Measurements from ENCODE around the gene STARD10. TPM values are rescaled to one million over a fixed set of nuclear protein-coding genes. Genes with fewer than 3 reads are reported as not detected.

The STARD10 gene
- total RNA-seq, 1 donor from 2014 or later, result 42.3 TPM

DNA sequence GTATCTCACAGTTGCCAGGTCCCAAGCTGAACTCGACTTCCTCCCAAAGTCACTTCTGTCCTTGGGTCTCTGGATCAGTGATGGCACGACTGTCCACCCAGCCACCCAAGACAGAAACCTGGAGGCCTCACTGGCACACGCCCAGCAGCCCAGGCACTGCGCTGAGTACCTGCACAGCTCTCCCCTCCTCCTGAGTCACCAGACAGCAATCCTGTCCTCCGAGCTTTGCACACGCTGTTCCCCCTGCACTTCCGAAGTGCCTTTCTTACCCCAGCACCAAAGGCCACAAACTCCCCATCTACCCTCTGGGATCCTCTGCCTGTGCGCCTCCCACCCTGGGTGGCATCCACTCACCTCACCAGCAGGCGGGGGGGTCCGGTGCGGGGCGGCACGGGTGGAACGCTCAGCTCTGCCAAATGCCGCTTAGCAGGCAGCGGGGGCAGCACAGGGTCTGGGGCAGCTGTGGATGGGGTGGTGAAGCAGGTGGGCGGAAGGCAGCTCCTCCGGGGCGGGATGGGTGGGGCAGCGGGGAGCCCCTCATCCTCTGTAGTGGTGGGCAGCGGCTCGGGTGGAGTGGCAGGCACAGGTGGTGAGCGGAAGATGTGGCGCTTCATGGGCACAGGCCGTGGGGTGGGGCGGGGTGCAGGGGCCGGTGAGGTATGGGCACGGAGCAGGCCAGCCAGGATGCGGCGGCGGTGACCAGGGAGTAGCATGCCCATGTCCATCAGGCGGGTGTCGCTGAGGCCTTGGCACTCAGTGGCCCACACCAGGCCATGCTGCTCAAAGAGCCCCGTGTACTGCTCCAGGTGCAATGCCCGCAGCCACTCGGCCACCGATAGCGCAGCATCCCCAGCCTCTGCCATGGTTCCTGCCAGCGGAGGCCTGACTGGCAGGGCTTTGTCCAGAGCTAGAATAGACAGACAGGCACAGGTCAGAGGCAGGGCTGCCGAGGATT, 67.3 kb downstream of the STARD10 start:
- DNase-seq (ENCODE audit: low read depth, low spot score), result no peak

DNA sequence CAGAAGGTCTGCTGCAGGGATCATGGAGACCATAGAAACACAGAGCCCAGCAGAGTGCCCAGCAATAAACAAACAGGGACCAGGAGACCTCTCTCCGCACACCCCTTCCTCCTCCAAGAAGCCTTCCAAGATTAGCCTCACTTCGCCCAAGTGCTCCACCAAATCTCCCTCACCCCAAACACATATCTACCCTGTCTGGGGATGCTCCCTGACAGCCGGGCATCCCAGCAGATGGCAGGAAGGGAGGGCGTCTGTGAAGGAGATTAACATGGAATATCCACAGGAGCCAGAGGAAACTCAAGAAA, 68.2 kb downstream of the STARD10 start:
- no peak for DNase-seq (ENCODE audit: low read depth, low spot score)

DNA sequence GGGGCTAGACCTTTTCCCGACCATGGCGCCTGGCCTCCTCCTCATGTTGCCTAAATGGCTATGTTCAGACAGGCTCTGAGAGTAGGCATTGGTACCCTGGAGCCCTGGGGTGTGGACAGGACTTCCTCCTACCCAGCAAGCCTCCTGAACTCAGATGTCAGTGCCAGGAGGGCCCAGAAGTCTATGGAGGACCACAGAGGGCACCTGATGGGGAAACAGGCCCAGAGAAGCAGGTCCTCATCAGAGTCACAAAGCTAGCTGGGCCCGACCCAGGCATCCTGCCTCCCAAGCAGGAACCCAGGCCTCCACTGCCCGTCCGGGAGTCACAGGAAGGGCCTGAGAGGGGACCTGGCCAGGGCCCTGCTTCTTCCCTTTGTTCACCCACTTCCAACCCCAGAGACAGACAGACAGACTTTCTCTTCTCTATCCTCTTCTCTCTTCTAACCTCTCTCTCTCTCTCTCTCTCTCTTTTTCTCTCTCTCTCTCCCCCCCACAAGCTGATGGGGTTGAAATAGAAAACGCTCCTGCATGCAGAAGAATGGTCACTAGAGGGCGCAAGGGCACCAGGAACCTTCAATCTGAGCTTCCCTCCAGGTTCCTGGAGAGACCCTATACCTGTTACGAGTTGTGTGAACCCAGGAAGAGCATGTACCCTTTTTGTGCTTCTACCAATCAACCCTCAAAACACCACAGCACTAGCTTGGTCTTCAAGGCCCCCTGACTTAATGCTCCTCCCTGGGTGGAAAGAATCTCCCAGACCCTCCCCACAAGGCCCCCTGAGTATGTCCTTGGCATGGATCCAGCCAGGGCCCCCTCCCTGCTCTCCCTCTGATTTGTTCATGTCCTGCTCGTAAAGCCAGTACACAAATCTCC, 68.8 kb downstream of the STARD10 start:
- DNase-seq (ENCODE audit: low read depth, low spot score), result peak; percentile 52

- no peak for DNase-seq (ENCODE audit: low read depth, low spot score)
These were observed 69.8 kb downstream of the STARD10 start for GRCh38 chr11:72724021-72724551.

GRCh38 chr11:72723508-72723907, 70.3 kb downstream of the STARD10 start:
- DNase-seq (ENCODE audit: low read depth, low spot score), result no peak

DNA sequence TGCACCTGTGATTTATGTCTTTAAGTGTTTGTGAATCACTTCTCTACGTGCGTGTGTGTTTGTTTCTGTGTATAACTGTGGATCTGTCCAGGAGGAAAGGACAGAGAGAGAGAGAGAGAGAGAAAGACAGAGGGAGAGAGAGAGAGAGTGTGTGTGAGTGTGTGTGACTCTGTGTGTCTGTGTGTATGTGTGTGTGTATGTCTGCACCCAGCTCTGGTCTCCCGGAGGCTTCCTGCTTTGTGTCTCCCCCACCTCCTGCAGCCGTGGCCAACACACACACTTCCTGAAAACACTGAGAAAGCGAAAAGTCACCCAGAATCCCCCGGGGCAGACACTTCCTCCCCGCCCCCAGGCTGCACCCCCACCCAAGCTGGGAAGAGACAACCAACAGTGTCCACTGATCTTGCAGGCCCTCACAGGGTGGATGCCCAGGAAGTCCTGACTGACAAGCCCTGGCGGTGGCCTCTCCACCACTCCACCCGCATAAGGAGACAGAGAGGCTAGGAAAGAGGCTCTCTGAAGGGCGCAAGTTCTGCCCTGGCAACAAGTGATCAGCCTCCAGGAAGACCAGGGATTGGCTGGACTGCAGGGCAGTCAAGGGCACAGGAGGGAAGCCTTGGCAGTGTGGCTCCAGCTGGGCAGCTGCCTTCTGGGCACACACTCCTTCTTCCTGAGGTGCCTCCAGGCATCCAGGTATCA, 71.6 kb downstream of the STARD10 start:
- DNase-seq (ENCODE audit: low read depth, low spot score), result peak; percentile 70

- DNase-seq (ENCODE audit: low read depth, low spot score), result no peak
These were observed 72.2 kb downstream of the STARD10 start for GRCh38 chr11:72721689-72722049.

GRCh38 chr11:72721276-72721675, 72.6 kb downstream of the STARD10 start:
- DNase-seq (ENCODE audit: low read depth, low spot score), result no peak

GRCh38 chr11:72720784-72721183, 73.1 kb downstream of the STARD10 start:
- DNase-seq (ENCODE audit: low read depth, low spot score), result no peak

GRCh38 chr11:72720047-72720446, 73.8 kb downstream of the STARD10 start:
- no peak for DNase-seq (ENCODE audit: low read depth, low spot score)

GRCh38 chr11:72719551-72719950, 74.3 kb downstream of the STARD10 start:
- no peak for DNase-seq (ENCODE audit: low read depth, low spot score)

GRCh38 chr11:72719144-72719543, 74.7 kb downstream of the STARD10 start:
- no peak for DNase-seq (ENCODE audit: low read depth, low spot score)

GRCh38 chr11:72718101-72718501, 75.7 kb downstream of the STARD10 start:
- DNase-seq (ENCODE audit: low read depth, low spot score), result no peak

DNA sequence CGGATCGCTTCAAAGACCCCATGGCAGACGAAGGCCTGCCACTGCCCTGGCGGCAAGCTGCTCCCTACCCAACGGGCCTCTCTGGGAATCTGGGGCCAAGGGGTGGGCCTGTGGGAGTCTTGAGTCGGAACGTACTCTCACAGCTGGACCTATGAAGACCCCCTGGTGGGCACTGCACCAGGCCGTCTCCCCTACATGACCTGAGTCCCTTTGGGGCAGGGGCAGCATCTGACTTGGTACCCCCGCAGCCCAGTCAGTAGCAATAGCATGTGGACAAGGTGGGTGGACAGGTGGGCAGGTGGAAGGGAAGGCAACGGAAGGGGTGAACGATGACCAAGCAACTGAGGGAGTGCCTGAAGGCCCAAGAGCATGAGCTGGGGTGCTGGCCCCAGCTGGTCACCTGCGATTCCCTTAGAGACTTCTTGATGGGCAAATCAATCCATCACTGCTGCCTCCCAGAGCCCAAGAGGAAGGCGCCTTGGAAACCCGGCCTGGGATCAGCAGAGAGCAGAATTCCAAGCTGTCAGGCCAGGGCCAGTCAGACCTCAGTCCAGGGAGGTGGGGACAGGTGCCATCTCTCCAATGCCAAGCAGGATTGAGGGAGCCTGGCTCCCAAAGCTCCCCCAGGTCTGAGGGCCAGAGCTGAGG, 76.9 kb downstream of the STARD10 start:
- no peak for DNase-seq (ENCODE audit: low read depth, low spot score)

- no peak for DNase-seq (ENCODE audit: low read depth, low spot score)
These were observed 77.6 kb downstream of the STARD10 start for GRCh38 chr11:72716290-72716689.

DNA sequence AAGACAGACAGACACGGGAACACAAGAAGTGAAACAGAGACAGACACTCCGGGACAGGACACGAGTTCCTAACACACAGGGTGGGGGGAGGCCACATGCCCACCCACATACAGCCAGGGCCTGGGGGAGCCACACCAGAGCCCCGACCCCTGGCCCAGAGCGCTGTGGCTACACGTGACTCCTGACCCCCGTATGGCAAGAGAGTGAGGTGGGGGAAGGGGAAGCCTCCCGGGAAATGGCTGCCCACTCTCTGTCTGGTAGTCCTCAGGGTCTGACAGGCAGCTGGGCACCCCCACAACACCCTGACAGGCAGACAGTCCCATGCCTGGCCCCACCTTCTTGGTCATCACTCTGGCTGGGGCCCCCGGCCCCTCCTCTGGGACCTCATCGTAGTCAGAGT, 81.0 kb downstream of the STARD10 start:
- no peak for DNase-seq (ENCODE audit: low read depth, low spot score)

- no peak for DNase-seq (ENCODE audit: low read depth, low spot score)
These were observed 81.6 kb downstream of the STARD10 start for GRCh38 chr11:72712168-72712751.

DNA sequence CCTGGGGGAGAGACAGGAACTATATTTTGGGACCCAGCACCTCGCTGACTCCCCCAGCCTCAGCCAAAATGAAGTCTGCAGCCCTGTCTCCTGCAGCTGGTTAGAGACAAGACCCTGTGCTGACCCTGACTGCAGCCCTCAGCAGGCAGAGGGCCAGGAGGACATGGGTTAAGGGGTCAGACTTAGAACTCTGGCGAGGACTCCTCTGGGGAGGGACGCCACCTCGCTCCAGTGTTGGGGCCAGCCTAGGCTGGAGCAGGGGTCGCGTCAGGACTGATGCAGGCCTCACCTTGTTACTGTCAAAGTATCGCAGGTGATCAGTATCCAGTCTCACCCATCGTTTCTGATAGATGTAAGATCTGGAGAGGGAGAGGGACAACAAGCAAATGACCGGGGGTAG, 82.7 kb downstream of the STARD10 start:
- no peak for DNase-seq (ENCODE audit: low read depth, low spot score)

GRCh38 chr11:72710278-72710677, 83.6 kb downstream of the STARD10 start:
- DNase-seq (ENCODE audit: low read depth, low spot score), result no peak

GRCh38 chr11:72709478-72710238, 84.2 kb downstream of the STARD10 start:
- no peak for DNase-seq (ENCODE audit: low read depth, low spot score)
